H9 (cell line): ENCODE results near the gene SAFB. TPM values are rescaled to one million over a fixed set of nuclear protein-coding genes. Genes with fewer than 3 reads are reported as not detected.

Experiments
- DNase-seq: peaks from one replicate; pipeline ENCODE4 v3.0.0-alpha.2; 2017
- H2AFZ ChIP-seq: one replicate; pipeline ENCODE4 v1.6.1; 2013; ENCODE audit warnings: mild to moderate bottlenecking, low read length, control low read depth, moderate library complexity
- H2AK5ac ChIP-seq: 2 replicates; pipeline ENCODE4 v1.6.1; 2013; ENCODE audit warnings: low read length, control low read depth, mixed read lengths; ENCODE audit not compliant: insufficient read length
- H2BK120ac ChIP-seq: one replicate; pipeline ENCODE4 v1.6.1; 2013; ENCODE audit warnings: low read depth, mild to moderate bottlenecking, low read length, control low read depth, inconsistent platforms; ENCODE audit not compliant: poor library complexity, severe bottlenecking
- H2BK12ac ChIP-seq: 2 replicates; pipeline ENCODE4 v1.6.1; 2013; ENCODE audit warnings: low read length, control low read depth, mixed read lengths, low read depth; ENCODE audit not compliant: insufficient read length
- H2BK15ac ChIP-seq: 2 replicates; pipeline ENCODE4 v1.6.1; 2013; ENCODE audit warnings: low read depth, low read length, control low read depth
- H2BK20ac ChIP-seq: one replicate; pipeline ENCODE4 v1.6.1; 2013; ENCODE audit warnings: low read depth, mild to moderate bottlenecking, low read length, control low read depth, inconsistent platforms; ENCODE audit not compliant: poor library complexity, severe bottlenecking
- H2BK5ac ChIP-seq: 2 replicates; pipeline ENCODE4 v1.6.1; 2013; ENCODE audit warnings: low read length, control low read depth, mixed read lengths; ENCODE audit not compliant: insufficient read length
- H3K14ac ChIP-seq: 2 replicates; pipeline ENCODE4 v1.6.1; 2013; ENCODE audit warnings: low read length, control low read depth; ENCODE audit not compliant: insufficient read depth
- H3K18ac ChIP-seq: 2 replicates; pipeline ENCODE4 v1.6.1; 2013; ENCODE audit warnings: low read depth, mild to moderate bottlenecking, mixed read lengths, low read length, control low read depth; ENCODE audit not compliant: insufficient read length
- H3K23ac ChIP-seq: 2 replicates; pipeline ENCODE4 v1.6.1; 2013; ENCODE audit warnings: low read length, control low read depth, mixed read lengths, low read depth; ENCODE audit not compliant: insufficient read length
- H3K23me2 ChIP-seq: 2 replicates; pipeline ENCODE4 v1.6.1; 2013; ENCODE audit warnings: low read depth, mild to moderate bottlenecking, mixed read lengths, low read length, control low read depth; ENCODE audit not compliant: insufficient read length, poor library complexity, severe bottlenecking
- H3K27ac ChIP-seq: 2 replicates; pipeline ENCODE4 v1.5.1; 2013; ENCODE audit warnings: low read length, control low read depth, mixed read lengths, low read depth; ENCODE audit not compliant: insufficient read length
- H3K27me3 ChIP-seq: 2 replicates; pipeline ENCODE4 v1.6.1; 2013; ENCODE audit warnings: low read length, control low read depth, inconsistent platforms; ENCODE audit not compliant: insufficient read depth
- H3K4ac ChIP-seq: 2 replicates; pipeline ENCODE4 v1.6.1; 2013; ENCODE audit warnings: low read depth, mild to moderate bottlenecking, control low read depth, inconsistent platforms, low read length, moderate library complexity
- H3K4me1 ChIP-seq: 2 replicates; pipeline ENCODE4 v1.6.1; 2013; ENCODE audit warnings: low read length, control low read depth, inconsistent platforms; ENCODE audit not compliant: insufficient read depth
- H3K4me2 ChIP-seq: 2 replicates; pipeline ENCODE4 v1.6.1; 2013; ENCODE audit warnings: low read length, control low read depth, mixed read lengths; ENCODE audit not compliant: insufficient read length, insufficient read depth
- H3K56ac ChIP-seq: 2 replicates; pipeline ENCODE4 v1.6.1; 2013; ENCODE audit warnings: low read depth, mild to moderate bottlenecking, mixed read lengths, low read length, control low read depth; ENCODE audit not compliant: insufficient read length
- H3K79me1 ChIP-seq: 2 replicates; pipeline ENCODE4 v1.6.1; 2013; ENCODE audit warnings: low read depth, mild to moderate bottlenecking, moderate library complexity, low read length, control low read depth, inconsistent platforms; ENCODE audit not compliant: insufficient read depth, poor library complexity, severe bottlenecking
- H3K79me2 ChIP-seq: 2 replicates; pipeline ENCODE4 v1.6.1; 2013; ENCODE audit warnings: low read length, control low read depth, inconsistent platforms; ENCODE audit not compliant: insufficient read depth
- H3K9ac ChIP-seq: 2 replicates; pipeline ENCODE4 v1.6.1; 2013; ENCODE audit warnings: low read length, control low read depth, mixed read lengths; ENCODE audit not compliant: insufficient read length; ENCODE audit errors: extremely low read depth
- H3K9me3 ChIP-seq: one replicate; pipeline ENCODE4 v1.6.1; 2013; ENCODE audit warnings: low read depth, low read length, inconsistent platforms; ENCODE audit not compliant: control insufficient read depth
- H3T11ph ChIP-seq: one replicate; pipeline ENCODE4 v1.6.1; 2013; ENCODE audit warnings: mild to moderate bottlenecking, low read length, control low read depth, inconsistent platforms
- H4K20me1 ChIP-seq: one replicate; pipeline ENCODE4 v1.6.1; 2013; ENCODE audit not compliant: control insufficient read depth, insufficient read length, insufficient read depth
- H4K5ac ChIP-seq: 2 replicates; pipeline ENCODE4 v1.6.1; 2013; ENCODE audit warnings: low read depth, mild to moderate bottlenecking, mixed read lengths, low read length, control low read depth; ENCODE audit not compliant: insufficient read length
- H4K8ac ChIP-seq: replicated peaks from 2 replicates; pipeline ENCODE4 v1.6.1; 2013; ENCODE audit warnings: low read length, control low read depth, mixed read lengths, low read depth; ENCODE audit not compliant: insufficient read length
- H4K91ac ChIP-seq: 2 replicates; pipeline ENCODE4 v1.6.1; 2013; ENCODE audit warnings: low read depth, mild to moderate bottlenecking, moderate library complexity, mixed read lengths, low read length, control low read depth; ENCODE audit not compliant: insufficient read length
- H3K27ac Mint-ChIP-seq, 3 experiments: 2 replicates in 2 of 3; 3 replicates in 1 of 3; pipeline ENCODE4 v1.8.0; 2020 to 2021; ENCODE audit warnings: mixed read lengths in 3 of 3, mild to moderate bottlenecking in 1 of 3, moderate library complexity in 1 of 3
- H3K27me3 Mint-ChIP-seq: 2 replicates; pipeline ENCODE4 v1.8.0; 2021; ENCODE audit warnings: low read depth, mild to moderate bottlenecking, moderate library complexity, mixed read lengths
- H3K36me3 Mint-ChIP-seq, 3 experiments: 2 replicates in 2 of 3; 3 replicates in 1 of 3; pipeline ENCODE4 v1.8.0; 2020 to 2021; ENCODE audit warnings: low read depth in 3 of 3, mixed read lengths in 3 of 3; ENCODE audit not compliant: insufficient read depth in 1 of 3
- H3K4me1 Mint-ChIP-seq, 2 experiments: 2 replicates each; pipeline ENCODE4 v1.8.0; 2020; ENCODE audit warnings: mixed read lengths in 2 of 2
- H3K4me3 Mint-ChIP-seq, 2 experiments: 2 replicates in 1 of 2; 3 replicates in 1 of 2; pipeline ENCODE4 v1.8.0; 2020 to 2021; ENCODE audit warnings: mild to moderate bottlenecking in 2 of 2, mixed read lengths in 2 of 2, moderate library complexity in 1 of 2
- H3K9me3 Mint-ChIP-seq, 2 experiments: 2 replicates in 1 of 2; 3 replicates in 1 of 2; pipeline ENCODE4 v1.8.0; 2020; ENCODE audit warnings: mild to moderate bottlenecking in 2 of 2, mixed read lengths in 2 of 2, moderate library complexity in 1 of 2
- WGBS: extraction: QIAGEN DNeasy Blood & Tissue Kit; methylation state at CpG from one replicate; pipeline ENCODE4 v1.1.7; 2013; ENCODE audit warnings: missing lambda C conversion rate, low lambda C conversion rate, mixed read lengths; ENCODE audit not compliant: insufficient read length; ENCODE audit errors: extremely low coverage; 5-methylcytosine and 5-hydroxymethylcytosine counted together
- total RNA-seq: library from RNA; stranded (reverse); gene quantifications from 2 replicates; pipeline ENCODE4 v1.2.1, GENCODE V29; 2021
- TF ChIP-seq, protein P1 (sequence below): fragments of 200-600 bp; sonication (generic); conservative IDR thresholded peaks from 3 replicates; pipeline ENCODE4 v1.8.0; 2021; ENCODE audit warnings: antibody characterized with exemption, mild to moderate bottlenecking

The SAFB gene
- total RNA-seq, 1 experiment from 2014 or later: 110 TPM

DNA sequence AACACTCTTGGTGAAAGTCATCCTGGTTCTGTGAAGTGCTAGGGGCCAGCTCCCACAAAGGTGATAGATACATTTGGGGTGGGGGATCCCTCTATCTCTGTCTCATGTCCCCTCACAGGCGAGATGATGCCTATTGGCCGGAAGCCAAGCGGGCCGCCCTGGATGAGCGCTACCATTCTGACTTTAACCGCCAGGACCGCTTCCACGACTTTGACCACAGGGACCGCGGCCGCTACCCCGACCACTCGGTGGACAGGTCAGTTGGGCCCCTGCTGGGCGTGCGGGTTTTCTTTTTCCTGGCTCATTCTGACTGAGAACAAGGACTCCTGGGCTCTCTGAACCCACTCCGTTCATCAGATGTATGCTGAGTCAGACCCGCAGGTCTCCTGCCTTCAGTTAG lies 41.0 kb downstream of the SAFB start:
- no peak overlapping the region for H3K9ac ChIP-seq
- H3K9me3 ChIP-seq: no peaks in the 10 kb centered on the region
- no peak overlapping the region for H3K4ac ChIP-seq
- DNase-seq: no peak
- no peak overlapping the region for H4K5ac ChIP-seq
- no peak overlapping the region for H3K27ac ChIP-seq
- H3K27me3 ChIP-seq: no peaks in the 10 kb centered on the region
- H3K79me1 ChIP-seq: no peaks in the 10 kb centered on the region
- no peak overlapping the region for H3K56ac ChIP-seq
- H3K18ac ChIP-seq: no peak overlapping the region
- H3K36me3 Mint-ChIP-seq: peaks cover 43 to 96% (median 80%) of the 10 kb centered on the region in 3 experiments; a peak in 6 of 7 replicates
- H3T11ph ChIP-seq: no peak overlapping the region
- no peak overlapping the region for H3K14ac ChIP-seq
- no peaks in the 10 kb centered on the region; the same call in 1 of the 2 replicates for H3K27me3 Mint-ChIP-seq
- H3K4me3 Mint-ChIP-seq: no peak overlapping the region
- peaks cover 4% of the 10 kb centered on the region for H4K20me1 ChIP-seq
- no peak overlapping the region for H2BK120ac ChIP-seq
- H4K91ac ChIP-seq: no peak overlapping the region
- H3K27ac Mint-ChIP-seq: no peak overlapping the region
- H4K8ac ChIP-seq: no peak overlapping the region
- H2BK5ac ChIP-seq: no peak overlapping the region
- H3K23me2 ChIP-seq: no peaks in the 10 kb centered on the region
- H2BK15ac ChIP-seq: no peak overlapping the region
- H3K4me1 ChIP-seq: no peaks in the 10 kb centered on the region
- no peaks in the 10 kb centered on the region; the same call in 1 of the 2 replicates for H3K79me2 ChIP-seq
- peaks cover 7 to 14% of the 10 kb centered on the region in 2 experiments for H3K4me1 Mint-ChIP-seq
- TF ChIP-seq, protein P1, sequence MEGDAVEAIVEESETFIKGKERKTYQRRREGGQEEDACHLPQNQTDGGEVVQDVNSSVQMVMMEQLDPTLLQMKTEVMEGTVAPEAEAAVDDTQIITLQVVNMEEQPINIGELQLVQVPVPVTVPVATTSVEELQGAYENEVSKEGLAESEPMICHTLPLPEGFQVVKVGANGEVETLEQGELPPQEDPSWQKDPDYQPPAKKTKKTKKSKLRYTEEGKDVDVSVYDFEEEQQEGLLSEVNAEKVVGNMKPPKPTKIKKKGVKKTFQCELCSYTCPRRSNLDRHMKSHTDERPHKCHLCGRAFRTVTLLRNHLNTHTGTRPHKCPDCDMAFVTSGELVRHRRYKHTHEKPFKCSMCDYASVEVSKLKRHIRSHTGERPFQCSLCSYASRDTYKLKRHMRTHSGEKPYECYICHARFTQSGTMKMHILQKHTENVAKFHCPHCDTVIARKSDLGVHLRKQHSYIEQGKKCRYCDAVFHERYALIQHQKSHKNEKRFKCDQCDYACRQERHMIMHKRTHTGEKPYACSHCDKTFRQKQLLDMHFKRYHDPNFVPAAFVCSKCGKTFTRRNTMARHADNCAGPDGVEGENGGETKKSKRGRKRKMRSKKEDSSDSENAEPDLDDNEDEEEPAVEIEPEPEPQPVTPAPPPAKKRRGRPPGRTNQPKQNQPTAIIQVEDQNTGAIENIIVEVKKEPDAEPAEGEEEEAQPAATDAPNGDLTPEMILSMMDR: no peak
- no peak overlapping the region for H2BK12ac ChIP-seq
- no peak overlapping the region for H3K23ac ChIP-seq
- H3K9me3 Mint-ChIP-seq: no peaks in the 10 kb centered on the region
- H2AK5ac ChIP-seq: no peak overlapping the region
- no peak overlapping the region for H3K4me2 ChIP-seq
- WGBS: no CpG with 5 or more reads among the region's 17 CpGs
- H2AFZ ChIP-seq: no peak overlapping the region
- no peak overlapping the region for H2BK20ac ChIP-seq
